ENCODE data around the gene BCL7A.

DNA sequence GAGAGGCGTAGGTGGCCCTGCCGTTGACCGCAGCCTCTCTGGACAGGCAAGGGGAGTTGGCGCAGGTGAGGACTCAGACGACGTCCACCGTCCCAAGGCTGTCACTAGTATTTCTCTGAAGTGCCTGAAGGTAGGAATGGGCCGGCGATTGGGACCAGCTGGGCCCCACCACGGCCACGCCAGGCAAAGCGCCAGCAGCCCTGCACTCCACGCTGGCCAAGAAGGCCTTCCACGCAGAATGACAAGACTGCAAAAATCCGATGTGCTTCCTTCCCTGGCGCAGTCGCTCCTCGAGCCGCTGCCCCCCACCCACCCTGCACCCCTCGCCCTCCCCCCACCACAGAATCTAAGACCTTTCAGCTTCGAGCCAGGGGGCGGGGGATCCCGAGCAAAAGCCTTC lies 39.6 kb downstream of the BCL7A start:
- TF ChIP-seq POLR2AphosphoS5 (IDR thresholded peaks at IDR 0.05) = no peak
- TF ChIP-seq, protein P1, sequence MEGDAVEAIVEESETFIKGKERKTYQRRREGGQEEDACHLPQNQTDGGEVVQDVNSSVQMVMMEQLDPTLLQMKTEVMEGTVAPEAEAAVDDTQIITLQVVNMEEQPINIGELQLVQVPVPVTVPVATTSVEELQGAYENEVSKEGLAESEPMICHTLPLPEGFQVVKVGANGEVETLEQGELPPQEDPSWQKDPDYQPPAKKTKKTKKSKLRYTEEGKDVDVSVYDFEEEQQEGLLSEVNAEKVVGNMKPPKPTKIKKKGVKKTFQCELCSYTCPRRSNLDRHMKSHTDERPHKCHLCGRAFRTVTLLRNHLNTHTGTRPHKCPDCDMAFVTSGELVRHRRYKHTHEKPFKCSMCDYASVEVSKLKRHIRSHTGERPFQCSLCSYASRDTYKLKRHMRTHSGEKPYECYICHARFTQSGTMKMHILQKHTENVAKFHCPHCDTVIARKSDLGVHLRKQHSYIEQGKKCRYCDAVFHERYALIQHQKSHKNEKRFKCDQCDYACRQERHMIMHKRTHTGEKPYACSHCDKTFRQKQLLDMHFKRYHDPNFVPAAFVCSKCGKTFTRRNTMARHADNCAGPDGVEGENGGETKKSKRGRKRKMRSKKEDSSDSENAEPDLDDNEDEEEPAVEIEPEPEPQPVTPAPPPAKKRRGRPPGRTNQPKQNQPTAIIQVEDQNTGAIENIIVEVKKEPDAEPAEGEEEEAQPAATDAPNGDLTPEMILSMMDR (IDR thresholded peaks at IDR 0.05; ENCODE audit: poor library complexity, severe bottlenecking) = no peak
- TF ChIP-seq TAF1 (IDR thresholded peaks at IDR 0.05; ENCODE audit: low read depth) = no peak
- no peak for TF ChIP-seq EP300 (conservative IDR thresholded peaks at IDR 0.05; ENCODE audit: poor library complexity, severe bottlenecking)
- TF ChIP-seq EZH2 (IDR thresholded peaks at IDR 0.05; ENCODE audit: borderline replicate concordance, insufficient read depth, low read length, poor library complexity, severe bottlenecking) = no peak
- no peak for TF ChIP-seq RAD21 (conservative IDR thresholded peaks at IDR 0.05)
- no peak for TF ChIP-seq MXI1 (conservative IDR thresholded peaks at IDR 0.05; ENCODE audit: poor library complexity, severe bottlenecking)
